DOHH2 (cell line): ENCODE data around the gene ACER3.

Experiments
- CTCF ChIP-seq: fragments of 200-600 bp; sonication (generic); IDR thresholded peaks from one replicate; pipeline ENCODE4 v1.5.1; 2014; ENCODE audit warnings: antibody characterized with exemption, mild to moderate bottlenecking, low read depth, low read length; ENCODE audit not compliant: poor library complexity, severe bottlenecking
- EZH2phosphoT487 ChIP-seq: fragments of 200-600 bp; sonication (generic); IDR thresholded peaks from 2 replicates; pipeline ENCODE4 v1.6.1; 2017; ENCODE audit warnings: borderline replicate concordance, mild to moderate bottlenecking, antibody characterized with exemption, low read length, moderate library complexity, mixed read lengths

- peak; percentile 56 for TF ChIP-seq CTCF
- TF ChIP-seq EZH2phosphoT487: no peak
Observed at GRCh38 chr11:77066229-77067042, 205.7 kb downstream of the ACER3 start, which contains the start of gene CAPN5.
